Measurements from ENCODE around the gene MXI1.
A peak's percentile ranks its signal among the peaks of the same experiment; 100 is the strongest.

MXI1 gene

GRCh38 chr10:110207011-110207804, at the start of gene MXI1:
Gene MXI1, plus strand, starts transcription at chr10:110207605. Its CDS starts 204 bp downstream, at chr10:110207809.
- DNase-seq = peak; percentile 36

GRCh38 chr10:110158051-110159005, 49.1 kb upstream of the MXI1 start:
- DNase-seq = no peak

GRCh38 chr10:110160081-110160480, 47.3 kb upstream of the MXI1 start:
- DNase-seq = no peak

- DNase-seq = no peak
Observed at GRCh38 chr10:110160522-110160921, 46.9 kb upstream of the MXI1 start.

- DNase-seq = no peak
Observed at GRCh38 chr10:110162741-110163145, 44.7 kb upstream of the MXI1 start.

- DNase-seq = no peak
Observed at GRCh38 chr10:110163192-110163773, 44.1 kb upstream of the MXI1 start.

GRCh38 chr10:110163841-110164240, 43.6 kb upstream of the MXI1 start:
- no peak for DNase-seq

GRCh38 chr10:110165239-110165638, 42.2 kb upstream of the MXI1 start:
- DNase-seq = no peak

- DNase-seq = no peak
Observed at GRCh38 chr10:110167149-110167548, 40.3 kb upstream of the MXI1 start.

- no peak for DNase-seq
Observed at GRCh38 chr10:110168601-110169481, 38.6 kb upstream of the MXI1 start.

GRCh38 chr10:110169586-110169985, 37.8 kb upstream of the MXI1 start:
- no peak for DNase-seq

- DNase-seq = no peak
Observed at GRCh38 chr10:110170142-110170971, 37.0 kb upstream of the MXI1 start.

- DNase-seq = no peak
Observed at GRCh38 chr10:110171032-110171431, 36.4 kb upstream of the MXI1 start.

- DNase-seq = no peak
Observed at GRCh38 chr10:110172155-110172554, 35.2 kb upstream of the MXI1 start.

- no peak for DNase-seq
Observed at GRCh38 chr10:110174201-110174600, 33.2 kb upstream of the MXI1 start.

GRCh38 chr10:110174816-110175215, 32.6 kb upstream of the MXI1 start:
- no peak for DNase-seq

GRCh38 chr10:110175406-110175805, 32.0 kb upstream of the MXI1 start:
- DNase-seq = no peak

- DNase-seq = no peak
Observed at GRCh38 chr10:110176141-110177030, 31.0 kb upstream of the MXI1 start.

- DNase-seq = no peak
Observed at GRCh38 chr10:110179220-110179619, 28.2 kb upstream of the MXI1 start.

GRCh38 chr10:110181451-110181850, 26.0 kb upstream of the MXI1 start:
- no peak for DNase-seq

All from KG1 (cell line).